ENCODE measurements around the gene PDRG1. TPM values are rescaled to one million over a fixed set of nuclear protein-coding genes. Genes with fewer than 3 reads are reported as not detected.
A peak's percentile ranks its signal among the peaks of the same experiment; 100 is the strongest.

The PDRG1 gene
- 4.4 and 5.2 TPM in 2 replicates for total RNA-seq

DNA sequence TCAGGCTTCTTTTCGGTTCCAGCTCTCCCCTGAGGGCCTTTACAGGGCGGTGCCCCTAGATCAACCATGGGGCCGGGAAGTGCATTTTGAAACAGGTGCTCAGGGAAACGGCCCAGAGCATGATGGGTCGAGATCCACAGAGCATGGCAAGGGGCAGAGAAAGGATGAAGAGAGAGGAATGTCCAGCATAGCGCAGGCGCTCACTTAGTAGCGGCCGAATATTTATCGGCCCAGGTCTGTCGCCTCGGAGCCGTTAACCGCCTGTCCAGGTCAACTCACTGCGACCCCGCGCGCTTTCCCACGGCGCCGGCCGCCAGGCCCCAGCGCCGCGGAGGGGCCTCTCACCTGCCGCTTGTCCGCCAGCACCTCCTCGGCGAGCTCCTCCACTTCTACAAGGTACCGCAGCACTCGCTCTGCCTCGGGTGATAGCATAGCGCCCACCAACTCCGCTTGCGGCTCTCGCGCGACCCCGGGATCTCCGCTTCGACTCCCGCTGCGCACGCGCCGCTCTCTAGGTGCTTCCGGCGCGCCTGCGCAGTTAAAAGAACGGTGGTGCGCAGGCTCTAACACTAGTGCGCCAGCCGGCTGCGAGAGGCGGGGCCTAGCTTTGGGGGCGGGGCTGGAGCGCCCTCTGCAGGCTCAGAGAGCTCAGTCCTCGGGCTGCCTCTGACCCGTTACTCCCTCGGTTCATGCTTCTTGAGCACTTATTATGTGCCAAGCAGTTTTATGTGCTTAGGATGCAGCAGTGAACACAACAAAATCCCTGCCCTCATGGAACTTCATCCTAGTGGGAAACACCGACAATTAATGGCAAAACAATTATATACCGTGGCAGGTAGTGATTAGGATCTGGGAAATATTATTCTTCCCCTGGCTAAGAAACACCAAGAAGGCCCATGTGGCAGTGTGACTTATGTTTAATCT lies at the start of gene PDRG1:
Gene PDRG1, minus strand, starts transcription at position 517 of the 924 bp plus-strand sequence. Its CDS starts 85 bp downstream, at position 432.
- DNase-seq, result peak; percentile 98

- no peak for DNase-seq
These were observed 46.4 kb upstream of the PDRG1 start for GRCh38 chr20:31998246-31998645.

DNA sequence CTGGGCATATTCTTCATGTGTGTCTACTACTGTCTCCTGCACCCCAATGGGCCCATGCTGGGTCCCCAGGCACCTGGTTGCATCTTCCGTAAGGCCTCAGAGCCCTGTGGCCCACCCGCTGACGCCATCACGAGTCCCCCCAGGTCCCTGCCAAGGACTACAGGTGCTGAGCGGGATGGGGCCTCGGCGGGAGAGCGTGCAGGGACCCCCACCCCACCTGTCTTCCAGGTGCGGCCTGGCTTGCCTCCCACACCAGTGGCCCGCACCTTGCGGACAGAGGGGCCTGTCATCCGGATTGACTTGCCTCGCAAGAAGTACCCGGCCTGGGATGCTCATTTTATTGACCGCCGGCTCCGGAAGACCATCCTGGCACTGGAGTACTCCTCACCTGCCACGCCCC lies 45.1 kb upstream of the PDRG1 start:
- DNase-seq, result no peak

DNA sequence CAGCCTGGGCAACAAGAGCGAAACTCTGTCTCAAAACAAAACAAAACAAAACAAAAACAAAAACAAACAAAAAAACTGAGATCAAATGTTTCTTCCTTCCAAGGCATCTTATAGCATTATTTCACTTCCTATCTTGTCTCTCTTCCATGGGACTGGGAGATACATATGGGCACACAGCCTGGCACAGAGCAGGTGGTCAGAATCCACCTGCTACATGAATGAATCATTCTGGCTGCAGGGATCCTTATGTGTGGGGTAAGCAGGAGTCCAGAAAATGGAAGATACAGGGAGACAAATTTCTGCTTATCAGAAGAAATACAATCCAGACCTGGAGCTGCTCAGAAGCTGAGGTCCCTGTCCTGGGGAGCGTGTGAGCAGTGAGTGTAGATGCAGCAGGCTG lies 40.2 kb upstream of the PDRG1 start:
- no peak for DNase-seq

GRCh38 chr20:31991339-31991705 lies 39.5 kb upstream of the PDRG1 start:
- DNase-seq, result no peak

DNA sequence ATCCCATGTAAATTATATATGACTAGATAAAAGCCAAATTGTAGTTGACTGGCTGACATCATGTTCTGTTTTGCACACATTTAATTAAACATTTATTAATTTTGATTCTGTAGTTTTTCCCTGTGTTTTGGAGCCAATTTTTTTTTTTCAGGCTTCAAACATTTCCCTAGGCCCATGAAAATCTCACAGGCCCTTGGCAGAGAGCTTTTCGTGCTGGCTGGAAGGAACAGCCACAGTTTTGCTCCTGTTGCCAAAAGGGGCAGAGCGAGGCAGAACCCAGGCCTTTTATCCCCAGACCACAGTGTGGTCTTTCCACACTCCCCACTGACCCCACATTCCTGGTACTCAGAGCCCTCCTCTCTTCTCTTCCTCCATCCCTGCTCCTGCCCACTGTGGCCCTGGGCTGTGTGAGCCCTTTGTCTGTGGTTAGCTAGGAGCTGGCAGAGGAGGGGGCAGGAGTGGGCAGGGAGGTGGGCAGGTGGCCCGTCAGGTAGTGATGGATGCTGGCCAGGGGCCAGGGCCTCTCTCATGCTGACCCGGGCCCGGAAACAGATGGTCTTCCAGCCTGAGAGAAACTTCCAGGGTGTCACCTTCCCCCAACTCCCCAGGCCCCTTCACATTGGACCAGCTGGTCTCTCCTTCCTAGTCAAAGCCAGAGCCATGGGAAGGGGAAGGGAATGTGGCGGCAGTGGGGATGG lies 38.9 kb upstream of the PDRG1 start:
- DNase-seq, result no peak

DNA sequence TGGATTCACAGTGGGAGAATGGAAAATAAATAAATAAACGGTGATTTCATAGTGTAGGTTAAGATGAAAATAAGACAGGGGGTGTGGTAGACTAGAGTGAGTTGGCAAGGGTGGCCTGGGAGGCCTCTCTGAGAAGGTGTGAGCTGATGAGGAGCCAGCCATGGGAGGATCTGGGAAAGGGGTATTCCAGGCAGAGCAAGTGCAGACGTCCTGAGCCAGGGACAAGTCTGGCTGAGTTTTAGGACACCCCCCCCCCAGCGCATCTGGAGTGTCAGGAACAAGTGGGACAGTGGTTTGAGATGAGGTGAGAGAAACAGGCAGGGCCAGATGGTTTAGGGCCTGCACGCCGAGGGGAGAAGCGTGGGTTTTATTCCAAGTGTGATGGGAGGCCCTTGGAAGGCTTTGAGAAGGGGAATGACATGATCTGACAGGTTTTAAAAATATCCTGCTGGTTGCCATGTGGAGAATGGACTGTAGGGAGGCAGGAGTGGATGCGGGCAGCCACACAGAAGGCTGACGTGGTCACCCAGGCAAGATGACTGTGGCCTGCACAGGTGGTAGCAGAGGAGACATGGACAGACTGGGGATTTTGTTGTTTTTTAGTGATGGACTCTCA lies 37.3 kb upstream of the PDRG1 start:
- DNase-seq, result no peak

DNA sequence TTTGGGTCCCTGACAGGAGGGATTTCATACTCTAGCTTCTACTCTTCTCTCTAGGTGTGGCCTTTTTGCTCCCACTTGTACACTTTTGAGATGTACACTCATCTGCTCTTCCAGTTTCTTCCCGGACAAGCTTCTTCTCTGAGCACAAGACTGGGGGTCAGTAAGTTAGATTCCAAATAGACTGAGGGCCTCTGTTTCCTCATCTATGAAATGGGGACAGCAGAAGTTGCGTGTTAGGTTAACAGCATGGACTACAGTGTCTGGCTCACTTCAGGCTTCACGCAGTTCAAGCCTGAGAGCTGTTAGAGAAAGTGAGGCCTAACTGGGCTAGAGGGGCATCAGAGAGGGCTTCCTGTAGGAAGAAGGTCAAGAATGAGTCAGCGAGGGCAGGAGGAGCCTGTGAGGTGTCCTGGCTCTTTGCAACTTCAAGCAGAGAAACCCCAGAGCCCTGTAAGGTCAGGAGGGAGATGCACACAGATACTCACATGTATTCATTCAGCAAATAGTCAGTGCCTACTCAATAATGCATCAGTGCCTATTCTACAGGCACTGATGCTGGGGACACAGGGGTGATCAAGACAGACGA lies 36.7 kb upstream of the PDRG1 start:
- no peak for DNase-seq

- DNase-seq, result peak; percentile 64
These were observed 35.9 kb upstream of the PDRG1 start for GRCh38 chr20:31987744-31988143.

DNA sequence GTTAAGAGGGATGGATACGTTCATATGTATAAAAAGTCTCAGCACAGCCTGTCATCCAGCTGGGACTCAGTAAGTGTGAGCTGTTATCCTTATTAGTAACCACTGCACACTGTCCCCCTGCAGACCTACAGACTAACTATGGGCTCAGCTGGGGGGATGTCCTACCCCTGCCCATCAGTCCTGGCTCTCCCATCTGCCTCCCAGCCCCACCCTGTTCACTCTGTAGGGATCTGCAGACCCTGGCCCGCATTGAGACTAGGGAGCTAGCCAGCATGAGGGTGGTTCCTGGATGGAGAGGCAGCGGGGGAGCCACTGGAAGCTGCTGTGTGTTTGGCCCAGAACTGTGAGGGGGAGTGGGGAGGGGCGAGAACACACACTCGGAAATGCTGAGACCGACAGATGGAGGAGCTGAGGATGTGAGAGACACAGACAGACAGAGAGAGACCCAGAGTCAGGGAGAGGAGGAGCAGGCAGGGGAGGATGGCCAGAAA lies 33.2 kb upstream of the PDRG1 start:
- DNase-seq, result no peak

GRCh38 chr20:31981784-31982183 lies 29.9 kb upstream of the PDRG1 start:
- DNase-seq, result no peak

- DNase-seq, result no peak
These were observed 28.0 kb upstream of the PDRG1 start for GRCh38 chr20:31979713-31980426.

- no peak for DNase-seq
These were observed 25.2 kb upstream of the PDRG1 start for GRCh38 chr20:31977080-31977479.

- DNase-seq, result no peak
These were observed 24.0 kb upstream of the PDRG1 start for GRCh38 chr20:31975874-31976273.

DNA sequence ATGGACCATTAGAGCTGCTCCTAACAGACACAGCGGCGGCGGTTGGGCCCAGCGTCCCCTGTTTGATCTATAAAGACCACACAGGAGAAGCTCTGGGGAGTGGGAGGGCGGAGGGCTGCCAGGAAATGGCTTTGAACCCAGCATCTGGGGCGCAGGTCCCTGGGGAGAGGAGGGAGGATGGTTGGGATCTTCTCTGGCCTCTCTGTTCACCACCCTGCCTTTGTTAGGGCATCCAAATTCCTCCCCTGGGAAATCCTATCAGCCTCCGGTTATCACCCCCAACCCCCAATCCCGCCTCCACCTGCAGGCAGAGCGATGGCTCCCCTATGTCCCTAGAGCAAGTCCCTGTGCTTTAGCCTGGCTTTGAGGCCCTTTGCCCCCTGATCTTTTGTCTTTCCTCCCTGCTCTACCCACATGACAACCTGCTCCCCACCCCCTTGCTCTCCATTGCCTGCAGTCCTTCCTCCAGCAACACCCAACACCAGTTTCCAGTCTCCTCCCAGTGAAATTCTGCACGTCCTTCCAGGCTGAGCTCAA lies 23.2 kb upstream of the PDRG1 start:
- DNase-seq, result no peak

DNA sequence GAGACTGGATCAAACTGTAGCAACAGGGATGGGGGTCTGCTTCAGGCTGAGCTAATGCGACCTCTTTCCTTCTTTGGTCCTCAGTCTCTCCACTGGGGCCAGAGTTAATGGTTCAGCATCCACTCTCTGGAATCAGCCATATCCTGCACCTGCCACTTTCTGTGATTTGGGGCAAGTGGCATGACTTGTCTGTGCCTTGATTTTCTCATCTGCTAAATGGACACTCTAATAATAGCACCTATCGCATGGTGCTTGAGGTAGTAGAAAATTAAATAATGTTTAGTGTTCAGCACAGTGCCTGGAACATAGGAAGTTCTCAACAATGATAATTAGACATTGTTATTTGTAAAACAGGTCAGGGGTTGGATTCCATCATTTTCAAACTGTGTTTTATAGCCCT lies 22.4 kb upstream of the PDRG1 start:
- no peak for DNase-seq

- no peak for DNase-seq
These were observed 20.7 kb upstream of the PDRG1 start for GRCh38 chr20:31972471-31973021.

DNA sequence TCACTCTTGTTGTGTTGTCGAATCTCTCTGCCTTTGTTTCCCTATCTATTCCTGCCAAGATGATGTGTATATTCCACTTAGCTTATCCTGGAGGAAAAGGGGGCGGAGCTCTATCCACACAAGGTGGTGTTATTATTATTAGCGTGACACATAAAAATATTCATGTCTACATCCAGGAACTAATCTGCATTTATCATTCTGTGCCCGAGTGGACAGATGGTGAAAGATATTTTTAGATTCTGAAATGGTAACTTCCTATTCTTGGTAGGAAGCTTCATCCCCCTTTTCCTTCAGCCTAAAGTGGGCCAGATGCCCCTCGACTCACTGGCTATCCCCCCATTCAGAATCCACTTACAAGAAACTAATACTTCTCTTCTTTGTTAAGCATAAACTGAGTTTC lies 18.1 kb upstream of the PDRG1 start:
- DNase-seq, result no peak

- peak; percentile 81 for DNase-seq
These were observed 16.7 kb upstream of the PDRG1 start for GRCh38 chr20:31968291-31969126.

DNA sequence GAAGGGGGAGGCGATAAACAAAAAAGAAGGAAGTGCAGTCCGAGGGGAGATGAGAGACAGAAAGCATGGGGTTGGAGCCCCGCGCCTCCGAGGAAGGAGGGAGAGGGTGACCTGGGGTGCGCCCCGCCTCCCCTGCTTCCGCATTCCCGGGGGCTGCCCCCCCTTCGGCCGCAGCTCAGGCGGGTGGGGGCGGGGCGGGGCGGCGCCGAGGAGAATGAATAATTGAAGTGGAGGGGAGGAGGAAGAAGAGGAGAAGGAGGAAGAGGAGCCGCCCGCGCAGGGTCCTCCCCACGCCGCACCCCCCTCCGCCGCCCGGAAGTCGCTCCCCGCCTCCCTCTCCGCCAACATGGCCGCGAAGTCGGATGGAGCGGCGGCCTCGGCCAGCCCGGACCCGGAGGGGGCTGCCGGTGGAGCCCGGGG lies 16.0 kb upstream of the PDRG1 start, which contains the start of gene XKR7:
Gene XKR7, plus strand, starts transcription at position 322 of the 420 bp plus-strand sequence. Its CDS starts 25 bp downstream, at position 347.
- no peak for DNase-seq
